Peyer's patch (tissue), 4 donors: ENCODE results near the gene ICE1. TPM values are rescaled to one million over a fixed set of nuclear protein-coding genes. Genes with fewer than 3 reads are reported as not detected.

Experiments used
- DNase-seq, 3 donors: peaks; one replicate each; pipeline ENCODE4 v3.0.0-alpha.2; 2017 to 2019
- H3K27ac ChIP-seq, 4 donors: fragments of 200-600 bp; sonication (generic); one replicate each; pipeline ENCODE4 v1.5.1; 2016 to 2019
- H3K27me3 ChIP-seq, 2 donors: fragments of 200-600 bp; sonication (generic); one replicate each; pipeline ENCODE4 v1.5.1; 2019
- H3K36me3 ChIP-seq, 3 donors: fragments of 200-600 bp; sonication (generic); one replicate each; pipeline ENCODE4 v1.5.1; 2016 to 2019
- H3K4me1 ChIP-seq, 4 donors: fragments of 200-600 bp; sonication (generic); one replicate each; pipeline ENCODE4 v1.5.1; 2016 to 2019
- H3K4me3 ChIP-seq, 4 donors: fragments of 200-600 bp; sonication (generic); 1 replicate in 3 of 4; 2 replicates in 1 of 4; pipeline ENCODE4 v1.5.1; 2016 to 2019; ENCODE audit warnings: mild to moderate bottlenecking in 1 of 4
- H3K9me3 ChIP-seq, 4 donors: fragments of 200-600 bp; sonication (generic); one replicate each; pipeline ENCODE4 v1.5.1; 2016 to 2019; ENCODE audit warnings: mild to moderate bottlenecking in 1 of 4
- POLR2A ChIP-seq, 2 donors: fragments of 450-650 bp; IDR thresholded peaks; one replicate each; pipeline ENCODE4 v1.5.1; 2017; ENCODE audit warnings: antibody characterized with exemption in 2 of 2, mild to moderate bottlenecking in 2 of 2, moderate library complexity in 2 of 2
- total RNA-seq, 4 donors: library from RNA; depleted of rRNA; stranded (reverse); fragments of >200 nt; gene quantifications; one replicate each; pipeline ENCODE4 v1.1.0, GENCODE V29; 2016
- TF ChIP-seq, protein P1 (sequence below), 6 experiments: fragments of 450-650 bp in 4 of 6; fragments of 200-600 bp in 2 of 6; sonication (generic) in 1 of 6; IDR thresholded peaks; one replicate each; pipeline ENCODE4 v1.5.1; 2017 to 2019; ENCODE audit warnings: antibody characterized with exemption in 6 of 6, mild to moderate bottlenecking in 3 of 6, moderate library complexity in 1 of 6

ICE1 gene
- total RNA-seq, 4 donors from 2014 or later = 21.8 to 55.3 (median 24.9) TPM

DNA sequence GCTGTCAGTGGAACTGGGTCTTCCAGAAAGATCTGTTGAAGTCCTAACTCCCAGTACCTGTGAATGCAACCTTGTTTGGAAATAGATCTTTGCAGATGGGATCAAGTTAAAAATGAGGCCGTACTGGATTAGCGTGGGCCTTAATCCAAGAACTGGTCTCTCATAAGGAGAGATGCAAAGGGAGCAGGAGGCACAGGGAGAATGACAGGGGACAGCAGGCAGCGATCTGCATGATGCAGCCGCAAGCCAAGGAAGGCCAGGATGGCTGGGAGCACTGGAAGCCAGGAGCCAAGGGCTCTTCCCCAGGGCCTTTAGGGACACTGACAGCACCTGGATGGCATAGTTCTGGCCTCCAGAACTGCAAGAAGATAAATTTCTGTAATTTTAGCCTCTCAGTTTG lies 114.4 kb downstream of the ICE1 start:
- Histone ChIP-seq H3K4me3 (no peak overlapping the region), H3K27me3 (no peaks in the 10 kb centered on the region), H3K27ac (no peak overlapping the region), H3K36me3 (no peaks in the 10 kb centered on the region), H3K4me1 (no peaks in the 10 kb centered on the region), H3K9me3 (no peaks in the 10 kb centered on the region)
- no peak for TF ChIP-seq POLR2A (IDR thresholded peaks at IDR 0.05)
- TF ChIP-seq, protein P1, sequence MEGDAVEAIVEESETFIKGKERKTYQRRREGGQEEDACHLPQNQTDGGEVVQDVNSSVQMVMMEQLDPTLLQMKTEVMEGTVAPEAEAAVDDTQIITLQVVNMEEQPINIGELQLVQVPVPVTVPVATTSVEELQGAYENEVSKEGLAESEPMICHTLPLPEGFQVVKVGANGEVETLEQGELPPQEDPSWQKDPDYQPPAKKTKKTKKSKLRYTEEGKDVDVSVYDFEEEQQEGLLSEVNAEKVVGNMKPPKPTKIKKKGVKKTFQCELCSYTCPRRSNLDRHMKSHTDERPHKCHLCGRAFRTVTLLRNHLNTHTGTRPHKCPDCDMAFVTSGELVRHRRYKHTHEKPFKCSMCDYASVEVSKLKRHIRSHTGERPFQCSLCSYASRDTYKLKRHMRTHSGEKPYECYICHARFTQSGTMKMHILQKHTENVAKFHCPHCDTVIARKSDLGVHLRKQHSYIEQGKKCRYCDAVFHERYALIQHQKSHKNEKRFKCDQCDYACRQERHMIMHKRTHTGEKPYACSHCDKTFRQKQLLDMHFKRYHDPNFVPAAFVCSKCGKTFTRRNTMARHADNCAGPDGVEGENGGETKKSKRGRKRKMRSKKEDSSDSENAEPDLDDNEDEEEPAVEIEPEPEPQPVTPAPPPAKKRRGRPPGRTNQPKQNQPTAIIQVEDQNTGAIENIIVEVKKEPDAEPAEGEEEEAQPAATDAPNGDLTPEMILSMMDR (IDR thresholded peaks at IDR 0.05) = no peak
- no peak for DNase-seq

DNA sequence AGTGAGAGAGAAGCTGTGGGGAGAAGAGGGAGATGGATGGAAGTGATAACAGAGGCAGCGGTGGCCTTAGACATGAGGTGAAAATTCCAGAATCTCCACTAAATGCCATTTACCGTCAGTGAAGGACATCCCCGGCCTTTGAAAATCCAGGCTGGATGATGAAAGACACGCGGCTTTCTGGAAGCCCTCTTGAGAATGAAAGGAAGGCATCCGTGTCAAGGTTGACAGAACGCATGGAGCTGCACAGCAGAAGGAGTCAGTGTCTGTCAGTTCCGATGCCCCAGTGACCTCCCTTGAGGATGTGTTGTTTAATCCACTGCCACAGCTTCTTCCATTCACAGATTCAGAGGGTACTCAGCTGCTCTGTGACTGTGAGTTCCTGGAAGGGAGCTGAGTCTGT lies 114.9 kb downstream of the ICE1 start:
- TF ChIP-seq POLR2A (IDR thresholded peaks at IDR 0.05) = no peak
- TF ChIP-seq, protein P1 (IDR thresholded peaks at IDR 0.05) = no peak
- DNase-seq = no peak

DNA sequence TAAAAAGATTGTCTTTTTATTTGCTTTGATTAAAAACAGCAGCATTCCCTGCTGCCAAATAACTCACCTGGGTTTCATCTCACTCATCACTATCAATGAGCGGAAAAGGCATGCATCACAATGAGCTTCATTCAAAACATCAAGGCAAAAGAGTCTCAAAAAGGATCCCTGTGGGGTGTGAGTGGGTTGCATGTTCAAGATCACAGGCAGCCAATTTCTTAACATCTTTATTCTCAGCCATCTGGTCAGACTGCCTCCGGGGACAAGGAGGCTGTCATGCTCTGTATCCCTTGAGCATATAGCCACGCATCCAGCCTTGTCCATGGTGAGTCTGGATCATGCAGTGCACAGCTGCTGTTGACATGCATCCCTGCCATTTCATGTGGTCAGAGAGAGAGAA lies 117.1 kb downstream of the ICE1 start:
- Histone ChIP-seq H3K4me1 (no peaks in the 10 kb centered on the region), H3K4me3 (no peak overlapping the region), H3K27ac (no peak overlapping the region), H3K27me3 (no peaks in the 10 kb centered on the region), H3K36me3 (no peaks in the 10 kb centered on the region), H3K9me3 (no peaks in the 10 kb centered on the region)
- no peak for DNase-seq
- no peak for TF ChIP-seq POLR2A (IDR thresholded peaks at IDR 0.05)
- TF ChIP-seq, protein P1 (IDR thresholded peaks at IDR 0.05) = no peak

More for the DNA sequence above, 114.9 kb downstream of the ICE1 start:
- Histone ChIP-seq H3K27me3 (no peaks in the 10 kb centered on the region), H3K4me1 (no peaks in the 10 kb centered on the region), H3K27ac (no peak overlapping the region), H3K4me3 (no peak overlapping the region), H3K9me3 (no peaks in the 10 kb centered on the region), H3K36me3 (no peaks in the 10 kb centered on the region)
